GM12864 (cell line): ENCODE measurements around the gene FAM3A.

Experiments used
- DNase-seq: peaks from one replicate; pipeline ENCODE4 v3.0.0-alpha.2; 2011; ENCODE audit warnings: low read depth
- H3K4me3 ChIP-seq: 2 replicates; pipeline ENCODE4 v1.5.1; 2011; ENCODE audit warnings: mild to moderate bottlenecking, low read depth, low read length, control low read depth
- TF ChIP-seq, protein P1 (sequence below): IDR thresholded peaks from 2 replicates; pipeline ENCODE4 v1.5.1; 2011; ENCODE audit warnings: low read depth, mild to moderate bottlenecking, moderate library complexity, low read length, control low read depth, inconsistent platforms; ENCODE audit errors: missing control alignments

FAM3A gene

DNA sequence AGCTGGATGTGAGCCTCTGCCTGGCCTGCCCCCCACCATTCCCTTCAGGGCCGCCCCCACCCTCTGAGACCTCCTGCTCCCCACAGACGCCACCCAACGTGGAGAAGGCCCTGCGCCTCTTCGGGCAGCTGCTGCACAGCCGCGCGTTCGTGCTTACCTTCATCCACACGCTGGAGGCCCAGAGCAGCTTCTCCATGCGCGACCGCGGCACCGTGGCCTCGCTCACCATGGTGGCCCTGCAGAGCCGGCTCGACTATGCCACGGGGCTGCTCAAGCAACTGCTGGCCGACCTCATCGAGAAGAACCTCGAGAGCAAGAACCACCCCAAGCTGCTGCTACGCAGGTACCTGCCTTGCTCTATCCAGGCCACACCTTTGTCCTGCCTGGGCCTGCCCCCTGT, 47.8 kb downstream of the FAM3A start:
- TF ChIP-seq, protein P1, sequence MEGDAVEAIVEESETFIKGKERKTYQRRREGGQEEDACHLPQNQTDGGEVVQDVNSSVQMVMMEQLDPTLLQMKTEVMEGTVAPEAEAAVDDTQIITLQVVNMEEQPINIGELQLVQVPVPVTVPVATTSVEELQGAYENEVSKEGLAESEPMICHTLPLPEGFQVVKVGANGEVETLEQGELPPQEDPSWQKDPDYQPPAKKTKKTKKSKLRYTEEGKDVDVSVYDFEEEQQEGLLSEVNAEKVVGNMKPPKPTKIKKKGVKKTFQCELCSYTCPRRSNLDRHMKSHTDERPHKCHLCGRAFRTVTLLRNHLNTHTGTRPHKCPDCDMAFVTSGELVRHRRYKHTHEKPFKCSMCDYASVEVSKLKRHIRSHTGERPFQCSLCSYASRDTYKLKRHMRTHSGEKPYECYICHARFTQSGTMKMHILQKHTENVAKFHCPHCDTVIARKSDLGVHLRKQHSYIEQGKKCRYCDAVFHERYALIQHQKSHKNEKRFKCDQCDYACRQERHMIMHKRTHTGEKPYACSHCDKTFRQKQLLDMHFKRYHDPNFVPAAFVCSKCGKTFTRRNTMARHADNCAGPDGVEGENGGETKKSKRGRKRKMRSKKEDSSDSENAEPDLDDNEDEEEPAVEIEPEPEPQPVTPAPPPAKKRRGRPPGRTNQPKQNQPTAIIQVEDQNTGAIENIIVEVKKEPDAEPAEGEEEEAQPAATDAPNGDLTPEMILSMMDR, result no peak
- H3K4me3 ChIP-seq, result no peak overlapping the region
- DNase-seq, result no peak

DNA sequence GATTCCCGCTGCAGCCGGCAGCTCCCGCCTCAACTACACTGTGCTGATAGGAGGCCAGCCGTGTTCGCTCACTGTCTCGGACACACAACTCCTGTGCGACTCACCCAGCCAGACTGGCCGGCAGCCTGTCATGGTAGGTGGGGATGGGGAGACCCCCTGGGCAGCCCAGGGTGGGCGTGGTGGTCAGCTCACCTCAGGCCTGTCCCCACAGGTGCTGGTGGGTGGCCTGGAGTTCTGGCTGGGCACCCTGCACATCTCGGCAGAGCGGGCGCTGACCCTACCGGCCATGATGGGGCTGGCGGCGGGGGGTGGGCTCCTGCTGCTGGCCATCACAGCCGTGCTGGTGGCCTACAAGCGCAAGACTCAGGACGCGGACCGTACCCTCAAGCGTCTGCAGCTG, 48.5 kb downstream of the FAM3A start:
- DNase-seq, result no peak
- no peak overlapping the region for H3K4me3 ChIP-seq
- TF ChIP-seq, protein P1, result no peak

DNA sequence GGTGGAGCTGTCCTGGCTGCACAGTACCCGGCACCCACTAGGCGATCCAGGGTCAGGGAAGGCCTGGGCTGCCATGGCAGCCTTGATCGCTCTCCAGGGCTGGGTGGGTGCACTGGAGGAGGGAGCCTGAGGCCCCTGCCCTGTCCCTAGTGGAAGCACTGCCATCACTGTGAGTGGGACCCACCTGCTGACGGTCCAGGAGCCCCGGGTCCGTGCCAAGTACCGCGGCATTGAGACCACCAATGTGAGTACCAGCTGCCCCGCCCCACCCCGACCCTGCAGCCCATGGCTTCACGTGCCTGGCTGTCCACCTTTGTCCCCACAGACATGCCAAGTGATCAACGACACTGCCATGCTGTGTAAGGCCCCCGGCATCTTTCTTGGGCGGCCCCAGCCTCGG, 49.1 kb downstream of the FAM3A start:
- TF ChIP-seq, protein P1, result no peak
- no peak overlapping the region for H3K4me3 ChIP-seq
- no peak for DNase-seq

- no peak for DNase-seq
- TF ChIP-seq, protein P1, result no peak
- no peak overlapping the region for H3K4me3 ChIP-seq
These were observed 50.0 kb downstream of the FAM3A start for GRCh38 chrX:154466036-154466435.

DNA sequence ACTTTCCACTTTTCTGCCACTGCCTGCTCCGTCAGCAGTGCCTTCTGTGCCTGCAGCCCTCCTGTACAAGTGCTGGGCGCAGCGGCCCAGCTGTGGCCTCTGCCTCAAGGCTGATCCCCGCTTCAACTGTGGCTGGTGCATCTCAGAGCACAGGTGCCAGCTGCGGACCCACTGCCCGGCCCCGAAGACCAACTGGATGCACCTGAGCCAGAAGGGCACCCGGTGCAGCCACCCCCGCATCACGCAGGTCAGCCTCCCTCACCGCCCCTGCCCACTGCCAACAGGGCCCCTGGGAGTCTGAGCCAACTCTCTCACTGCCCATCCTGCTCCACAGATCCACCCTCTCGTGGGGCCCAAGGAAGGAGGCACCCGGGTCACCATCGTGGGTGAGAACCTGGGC, 50.4 kb downstream of the FAM3A start:
- DNase-seq, result no peak
- TF ChIP-seq, protein P1, result no peak
- no peak overlapping the region for H3K4me3 ChIP-seq

DNA sequence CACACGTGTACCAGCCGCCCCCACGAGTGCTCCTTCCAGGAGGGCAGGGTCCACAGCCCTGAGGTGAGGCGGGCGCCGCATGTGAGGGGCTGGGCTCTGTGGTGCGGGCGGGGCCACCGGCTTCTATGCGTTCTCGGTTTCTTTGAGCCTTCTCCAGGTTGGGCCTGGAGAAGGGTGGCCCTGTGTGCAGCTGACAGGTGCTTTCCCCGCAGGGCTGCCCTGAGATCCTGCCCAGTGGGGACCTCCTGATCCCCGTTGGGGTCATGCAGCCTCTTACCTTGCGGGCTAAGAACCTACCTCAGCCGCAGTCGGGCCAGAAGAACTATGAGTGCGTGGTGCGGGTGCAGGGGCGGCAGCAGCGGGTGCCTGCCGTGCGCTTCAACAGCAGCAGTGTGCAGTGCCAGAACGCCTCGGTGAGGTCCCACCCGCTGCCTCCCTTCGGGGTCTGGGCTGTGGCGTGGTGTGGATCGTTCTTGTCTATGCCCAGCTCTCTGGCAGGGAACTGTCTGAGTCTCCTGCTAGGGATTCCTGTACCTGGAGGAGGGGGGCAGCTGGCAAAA, 51.1 kb downstream of the FAM3A start:
- no peak for DNase-seq
- TF ChIP-seq, protein P1, result no peak
- no peak overlapping the region for H3K4me3 ChIP-seq

DNA sequence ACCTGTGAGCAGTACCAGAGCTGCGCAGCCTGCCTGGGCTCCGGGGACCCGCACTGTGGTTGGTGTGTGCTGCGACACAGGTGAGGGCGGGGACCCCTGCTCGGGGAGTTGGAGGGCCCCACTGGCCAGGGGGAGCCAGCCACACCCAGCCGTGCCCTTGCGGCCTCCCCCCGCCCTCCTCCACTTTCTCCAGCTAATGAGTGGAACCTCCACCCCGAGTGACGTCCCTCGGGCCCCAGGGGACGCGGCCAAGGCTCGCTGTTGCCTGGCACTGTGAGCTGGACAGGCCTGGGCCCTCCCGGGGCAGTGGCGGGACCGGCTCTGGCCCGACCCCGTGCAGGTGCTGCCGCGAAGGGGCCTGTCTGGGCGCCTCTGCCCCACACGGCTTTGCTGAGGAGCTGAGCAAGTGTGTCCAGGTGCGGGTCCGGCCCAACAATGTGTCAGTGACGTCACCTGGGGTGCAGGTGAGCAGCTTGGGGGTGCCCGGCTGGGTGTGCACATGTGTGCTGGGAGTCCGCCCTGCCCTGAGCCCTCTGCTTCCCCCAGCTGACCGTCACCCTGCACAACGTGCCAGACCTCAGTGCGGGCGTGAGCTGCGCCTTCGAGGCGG, 52.3 kb downstream of the FAM3A start:
- DNase-seq, result no peak
- TF ChIP-seq, protein P1, result no peak

More for the DNA sequence above, 52.3 kb downstream of the FAM3A start:
- no peak overlapping the region for H3K4me3 ChIP-seq
